GM18508 (cell line): ENCODE measurements around the gene SNORC.
"Not testable (repeated sequence)": the region's sequence is repeated elsewhere in the genome, so short reads cannot be mapped to it uniquely, and the experiment has no call there.

Source experiments
- ATAC-seq: cut with Tn5 transposase; IDR thresholded peaks from one replicate; pipeline ENCODE4 v1.9.1; 2021; ENCODE audit warnings: moderate number of reproducible peaks; ENCODE audit not compliant: insufficient read depth, unreplicated experiment

The SNORC gene

DNA sequence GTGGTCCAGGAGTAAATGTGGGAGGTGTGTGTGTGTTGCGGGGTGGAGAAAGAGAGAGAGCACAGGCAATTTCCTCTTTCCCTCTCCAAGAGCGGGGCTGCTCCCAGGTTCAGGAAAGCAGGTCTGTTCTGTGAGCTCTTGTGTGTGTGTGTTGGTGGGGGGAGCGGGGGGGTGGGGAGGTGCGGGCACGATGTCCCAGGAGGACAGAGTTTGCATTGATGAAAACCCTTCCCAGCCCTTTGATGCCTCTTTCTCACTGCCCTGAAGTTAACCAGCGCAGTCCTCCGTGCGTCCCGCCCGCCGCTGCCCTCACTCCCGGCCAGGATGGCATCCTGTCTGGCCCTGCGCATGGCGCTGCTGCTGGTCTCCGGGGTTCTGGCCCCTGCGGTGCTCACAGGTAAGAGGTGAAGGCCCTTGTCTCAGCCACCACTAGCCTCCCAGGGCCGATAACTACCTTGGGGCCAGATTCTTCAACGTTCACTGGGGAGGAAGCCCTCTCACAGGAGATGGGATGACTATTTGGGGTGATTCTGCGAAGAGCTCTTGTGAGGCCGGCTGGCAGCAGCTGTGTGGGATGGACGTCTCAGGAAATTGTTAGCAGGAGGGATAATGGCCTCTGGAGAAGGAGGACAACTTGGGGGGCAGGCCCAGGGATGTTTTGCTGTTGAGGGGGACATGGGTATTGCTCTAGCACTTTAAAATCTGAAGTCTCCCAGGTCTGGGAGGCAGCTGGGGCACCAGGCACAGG, at the start of gene SNORC:
TSS of gene SNORC (plus strand) at position 247 of the 748 bp plus-strand sequence. CDS start at position 325, 78 bp downstream.
- ATAC-seq, result no peak

DNA sequence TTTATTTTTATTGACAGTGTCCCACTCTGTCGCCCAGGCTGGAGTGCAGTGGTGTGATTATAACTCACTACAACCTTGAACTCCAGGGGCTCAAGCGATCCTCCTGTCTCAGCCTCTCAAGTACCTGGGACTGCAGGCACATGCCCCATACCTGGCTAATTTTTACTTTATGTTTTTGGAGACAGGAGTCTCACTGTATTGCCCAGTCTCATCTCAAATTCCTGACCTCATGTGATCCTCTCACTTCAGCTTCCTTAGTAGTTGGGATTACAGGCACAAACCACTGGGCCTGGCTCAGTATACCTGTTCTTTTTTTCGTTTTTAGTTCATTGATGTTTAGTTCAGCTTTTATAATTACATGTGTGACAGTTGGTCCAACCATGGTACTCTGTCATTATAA, 40.1 kb upstream of the SNORC start:
- ATAC-seq, result no peak

- no peak for ATAC-seq
These were observed 38.6 kb upstream of the SNORC start for GRCh38 chr2:232831496-232831895.

DNA sequence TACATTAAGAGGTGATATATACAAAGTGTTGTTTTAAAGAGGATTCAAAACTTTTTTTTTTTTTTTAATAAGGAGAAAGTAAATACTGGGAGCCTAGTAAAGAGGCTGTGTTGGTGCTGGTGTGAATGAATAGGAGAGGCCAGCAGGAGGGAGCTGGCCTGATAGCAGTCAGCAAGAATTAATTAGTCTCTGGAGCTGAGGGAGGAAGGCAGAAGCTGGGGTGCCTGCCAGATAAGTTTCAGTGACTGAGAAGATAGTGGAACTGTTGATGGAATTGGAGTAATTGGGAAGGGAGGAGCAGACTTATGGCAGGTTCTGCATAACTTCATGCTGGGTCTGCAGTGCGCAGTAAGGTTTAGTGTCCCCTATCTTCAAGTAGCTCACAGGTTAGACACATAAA, 36.2 kb upstream of the SNORC start:
- no peak for ATAC-seq

DNA sequence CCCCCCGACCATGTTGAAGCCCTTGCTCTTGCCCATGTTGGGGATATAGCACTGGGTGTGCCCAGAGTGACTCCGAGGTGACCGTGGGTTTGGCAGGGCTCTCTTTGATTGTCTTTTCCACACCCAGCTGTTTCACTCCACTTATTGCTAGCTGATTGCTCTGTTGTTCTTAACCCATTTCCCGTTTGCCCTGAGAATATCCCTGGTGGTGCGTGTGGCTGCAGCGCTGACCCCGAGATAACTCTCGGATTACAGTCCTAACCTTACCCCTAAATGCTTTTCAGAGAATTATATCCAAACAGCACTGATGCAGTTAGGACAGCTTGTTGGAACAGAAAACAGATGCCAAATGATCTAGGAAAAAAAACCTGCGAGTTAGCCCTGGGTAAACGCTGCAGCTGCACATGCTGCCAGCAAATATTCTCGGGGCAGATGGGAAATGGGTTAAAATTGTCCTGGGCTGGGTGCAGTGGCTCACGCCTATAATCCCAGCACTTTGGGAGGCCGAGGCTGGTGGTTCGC, 34.3 kb upstream of the SNORC start:
- ATAC-seq, result no peak

DNA sequence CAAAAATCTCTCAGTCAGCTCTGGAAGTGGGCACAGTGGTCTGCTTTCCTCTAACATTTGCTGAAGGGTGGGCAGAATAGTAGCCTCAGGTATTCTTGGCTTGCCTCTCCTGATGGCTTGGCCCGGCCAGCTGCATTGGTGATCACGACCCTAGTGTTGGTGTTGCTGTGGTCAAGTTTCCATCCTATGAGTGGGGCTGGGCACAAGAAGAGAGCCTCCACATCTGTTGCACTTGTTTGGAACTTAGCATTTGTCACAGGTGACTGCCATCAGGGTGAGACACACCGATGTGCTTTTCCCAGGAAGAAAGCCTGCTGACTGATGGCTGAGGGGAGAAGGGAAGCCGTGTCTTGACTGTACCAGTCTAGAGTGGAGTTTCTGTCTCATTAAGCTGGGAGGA, 33.1 kb upstream of the SNORC start:
- no peak for ATAC-seq

GRCh38 chr2:232838406-232838874, 31.6 kb upstream of the SNORC start:
- no peak for ATAC-seq

DNA sequence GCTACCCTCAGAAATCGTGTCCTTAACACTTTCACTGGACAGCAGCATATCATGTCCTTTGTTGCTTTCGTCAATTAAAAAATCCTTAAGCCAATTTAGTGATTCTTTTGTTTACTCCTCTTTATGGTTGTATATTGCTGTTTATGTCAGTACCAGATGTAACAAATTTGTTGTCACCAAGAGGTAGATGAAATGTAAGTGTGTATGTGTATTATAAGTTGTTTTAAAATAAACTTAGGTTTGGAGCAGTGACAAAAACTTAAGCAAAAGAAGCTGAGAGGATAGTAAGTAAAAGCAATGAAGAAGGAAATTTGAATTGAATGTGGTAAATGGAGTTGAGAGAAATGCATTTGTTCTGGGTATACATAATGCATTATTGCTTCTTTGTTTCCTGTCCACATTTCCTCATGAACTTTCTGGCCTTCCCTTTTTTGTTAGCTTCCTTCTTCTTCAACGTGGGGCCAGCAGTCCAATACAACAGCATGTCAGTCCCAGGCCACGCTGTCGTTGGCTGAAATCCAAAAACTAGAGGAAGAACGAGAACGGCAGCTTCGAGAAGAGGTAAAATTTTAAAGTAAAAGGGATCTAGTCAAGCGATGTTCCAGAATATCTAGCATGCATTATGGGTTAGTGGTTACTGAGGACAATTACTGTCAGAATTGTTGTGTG, 30.5 kb upstream of the SNORC start:
- ATAC-seq, result no peak

GRCh38 chr2:232842689-232843088, 27.4 kb upstream of the SNORC start:
- ATAC-seq, result no peak

DNA sequence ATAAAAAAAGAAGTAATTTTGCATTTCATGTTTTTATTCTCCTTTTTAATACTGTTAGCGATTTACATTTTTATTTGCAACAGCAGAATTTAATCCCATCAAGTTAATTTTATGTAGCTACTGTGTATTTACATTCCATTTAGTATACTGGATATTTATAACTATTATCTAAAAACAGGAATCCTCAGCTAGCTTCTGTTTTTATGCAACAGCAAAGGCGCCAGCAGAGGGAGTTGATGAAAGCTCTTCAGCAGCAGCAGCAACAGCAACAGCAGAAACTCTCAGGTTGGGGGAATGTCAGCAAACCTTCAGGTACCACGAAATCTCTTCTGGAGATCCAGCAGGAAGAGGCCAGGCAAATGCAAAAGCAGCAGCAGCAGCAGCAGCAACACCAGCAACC, 26.2 kb upstream of the SNORC start:
- no peak for ATAC-seq

DNA sequence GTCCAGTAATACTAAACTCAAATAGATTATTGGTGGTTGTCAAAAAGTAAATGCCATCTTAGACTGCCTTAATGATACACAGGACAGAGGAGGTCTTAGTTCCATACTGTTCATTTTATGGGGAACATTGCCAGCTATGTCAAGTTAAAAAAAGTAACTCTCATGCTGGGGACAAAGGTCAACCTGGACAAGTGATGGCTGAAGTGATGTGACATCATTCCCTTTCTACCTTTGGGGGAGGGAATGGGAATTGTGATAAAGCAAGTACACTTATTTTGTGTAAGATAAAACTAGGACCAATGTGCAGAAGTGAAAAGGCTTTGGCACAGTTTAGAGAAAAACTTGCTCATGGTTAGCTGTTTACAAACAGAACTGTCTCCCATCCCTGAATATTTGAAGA, 24.0 kb upstream of the SNORC start:
- ATAC-seq, result no peak

DNA sequence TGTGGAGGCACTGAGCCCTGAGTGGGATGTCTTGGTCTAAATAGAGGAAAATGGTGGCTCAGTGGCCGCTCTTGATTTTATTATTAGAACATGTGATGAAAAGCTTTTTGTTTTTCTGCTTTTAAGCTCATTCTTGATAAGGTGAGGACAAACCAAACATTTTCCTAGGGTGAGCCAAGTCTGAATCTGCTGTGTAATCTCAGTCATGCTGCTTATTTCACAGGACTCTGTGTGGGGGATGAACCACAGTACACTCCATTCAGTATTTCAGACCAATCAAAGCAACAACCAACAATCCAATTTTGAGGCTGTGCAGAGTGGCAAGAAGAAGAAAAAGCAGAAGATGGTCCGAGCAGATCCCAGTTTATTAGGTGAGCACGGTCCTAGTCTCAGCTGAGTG, 20.0 kb upstream of the SNORC start:
- ATAC-seq, result no peak

- not testable (repeated sequence) for ATAC-seq
These were observed 18.0 kb upstream of the SNORC start for GRCh38 chr2:232852081-232852480.

DNA sequence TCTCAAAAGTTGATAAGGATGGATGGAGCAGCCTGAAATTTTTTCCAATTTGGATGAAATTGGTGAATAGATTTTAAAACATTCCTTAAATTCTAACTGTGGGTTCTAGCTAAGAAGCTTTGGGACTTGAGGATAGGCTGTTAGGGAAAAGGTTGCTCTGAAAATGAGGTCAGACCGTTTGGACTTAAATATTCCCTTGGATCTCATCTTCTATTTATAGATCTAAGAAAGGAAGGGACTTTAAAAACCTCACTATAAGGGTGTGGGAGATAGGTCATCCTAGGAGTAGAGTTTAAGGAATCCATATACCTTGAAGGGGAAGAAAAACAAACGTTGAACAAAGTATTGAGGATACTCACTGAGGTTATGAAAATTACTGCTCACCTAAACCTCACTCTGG, 17.4 kb upstream of the SNORC start:
- ATAC-seq, result no peak

GRCh38 chr2:232854082-232854481, 16.0 kb upstream of the SNORC start:
- no peak for ATAC-seq

- no peak for ATAC-seq
These were observed 12.9 kb upstream of the SNORC start for GRCh38 chr2:232857158-232857563.

GRCh38 chr2:232859385-232859916, 10.6 kb upstream of the SNORC start:
- ATAC-seq, result no peak

GRCh38 chr2:232860593-232861241, 9.3 kb upstream of the SNORC start:
- no peak for ATAC-seq

DNA sequence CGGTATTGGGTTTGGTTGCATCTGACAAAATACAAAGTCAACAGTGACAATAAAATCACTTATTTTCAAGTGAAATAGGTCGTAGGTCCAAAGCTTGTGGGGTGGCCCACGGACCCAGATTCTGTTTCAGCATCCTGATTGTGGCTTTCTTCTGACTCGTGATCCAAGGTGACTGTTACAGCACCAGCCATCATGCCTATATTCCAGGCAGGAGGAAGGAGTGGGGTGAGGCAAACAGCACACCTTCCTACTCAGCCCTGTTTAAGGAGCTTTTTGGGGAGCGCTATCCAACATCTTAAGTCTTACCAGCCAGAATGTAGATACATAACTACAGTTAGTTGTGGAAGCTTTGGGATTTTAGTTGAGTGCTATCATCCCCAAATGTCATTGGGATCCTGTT, 8.7 kb upstream of the SNORC start:
- ATAC-seq, result no peak

DNA sequence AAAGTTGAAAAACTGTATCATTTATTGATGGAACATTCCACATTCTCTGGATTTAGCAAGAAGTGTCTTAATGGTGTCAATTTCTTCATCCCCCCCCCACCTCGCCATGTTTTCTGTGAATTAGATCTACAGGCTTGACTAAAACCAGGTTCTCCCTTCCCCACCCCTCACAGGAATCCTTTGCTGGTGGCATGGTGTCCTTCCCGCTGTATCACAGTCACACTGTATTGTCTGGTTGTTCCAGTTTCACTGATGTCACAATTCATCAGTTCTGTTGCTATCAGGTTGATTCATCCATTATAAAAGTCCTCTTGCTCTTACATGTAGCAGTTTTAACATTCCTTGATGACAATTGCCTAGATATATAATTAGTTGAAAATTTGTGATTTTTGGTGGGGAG, 6.1 kb upstream of the SNORC start:
- ATAC-seq, result no peak

GRCh38 chr2:232865165-232865564, 4.9 kb upstream of the SNORC start:
- ATAC-seq, result no peak
